OCI-LY7 (cell line): ENCODE results near the gene ZNF324B. TPM values are rescaled to one million over a fixed set of nuclear protein-coding genes. Genes with fewer than 3 reads are reported as not detected.
"Not testable (repeated sequence)": the region's sequence is repeated elsewhere in the genome, so short reads cannot be mapped to it uniquely, and the experiment has no call there.

Experiments used
- BruUV-seq: library from RNA; stranded (reverse); fragments of 400-500 nt; replicated peaks from 2 replicates; lab custom pipeline; 2021; lab: Mats Ljungman, UMichigan
- CTCF ChIA-PET: fragments of 300-600 bp; sonication (Branson Sonifier 250); formaldehyde crosslinking; loops from one replicate; lab custom pipeline; 2022; ENCODE audit warnings: antibody characterized with exemption; ENCODE audit not compliant: unreplicated experiment; lab: Charles Lee
- POLR2A ChIA-PET: fragments of 300-600 bp; sonication (Branson Sonifier 250); formaldehyde crosslinking; loops from one replicate; lab custom pipeline; 2022; ENCODE audit warnings: antibody characterized with exemption; lab: Charles Lee
- DNase-seq: peaks from one replicate; pipeline ENCODE4 v3.0.0-alpha.2; 2015; ENCODE audit warnings: low spot score
- H2AFZ ChIP-seq: fragments of 200-600 bp; sonication (generic), shearing (Covaris generic); 2 replicates; pipeline ENCODE4 v1.6.1; 2014; ENCODE audit warnings: mild to moderate bottlenecking, antibody characterized with exemption, low read length, moderate library complexity
- H3K27ac ChIP-seq: fragments of 200-600 bp; sonication (generic); 2 replicates; pipeline ENCODE4 v1.5.1; 2014; ENCODE audit warnings: mixed run types, low read depth, mild to moderate bottlenecking, moderate library complexity, low read length, inconsistent platforms; ENCODE audit not compliant: poor library complexity, severe bottlenecking
- H3K36me3 ChIP-seq: fragments of 200-600 bp; sonication (generic); 2 replicates; pipeline ENCODE4 v1.6.1; 2014; ENCODE audit warnings: mild to moderate bottlenecking, antibody characterized with exemption, low read length, moderate library complexity, mixed read lengths; ENCODE audit not compliant: insufficient read depth
- H3K4me1 ChIP-seq: fragments of 200-600 bp; sonication (generic); 2 replicates; pipeline ENCODE4 v1.5.1; 2014; ENCODE audit warnings: mild to moderate bottlenecking, low read length; ENCODE audit not compliant: insufficient read depth, poor library complexity, severe bottlenecking
- H3K4me2 ChIP-seq: fragments of 200-600 bp; sonication (generic); 2 replicates; pipeline ENCODE4 v1.6.1; 2014; ENCODE audit warnings: mild to moderate bottlenecking, low read length
- H3K4me3 ChIP-seq: fragments of 200-600 bp; sonication (generic); 2 replicates; pipeline ENCODE4 v1.5.1; 2014; ENCODE audit warnings: mild to moderate bottlenecking, low read depth, low read length; ENCODE audit not compliant: poor library complexity, severe bottlenecking
- H3K79me2 ChIP-seq: fragments of 200-600 bp; sonication (generic); 2 replicates; pipeline ENCODE4 v1.6.1; 2016; ENCODE audit warnings: low read depth, mild to moderate bottlenecking, low read length, moderate library complexity, mixed read lengths; ENCODE audit not compliant: insufficient read depth
- H3K9me2 ChIP-seq: fragments of 200-600 bp; sonication (generic); 2 replicates; pipeline ENCODE4 v1.6.1; 2016; ENCODE audit warnings: mild to moderate bottlenecking, low read length, mixed read lengths; ENCODE audit not compliant: insufficient read depth
- H3K9me3 ChIP-seq: fragments of 200-600 bp; sonication (generic); 2 replicates; pipeline ENCODE4 v1.6.1; 2014; ENCODE audit warnings: mild to moderate bottlenecking, mixed run types, low read length, mixed read lengths
- H4K20me1 ChIP-seq: fragments of 200-600 bp; sonication (generic); 2 replicates; pipeline ENCODE4 v1.6.1; 2014; ENCODE audit warnings: mild to moderate bottlenecking, antibody characterized with exemption, low read length, moderate library complexity, mixed read lengths; ENCODE audit not compliant: insufficient read depth
- EZH2phosphoT487 ChIP-seq: fragments of 200-600 bp; sonication (generic); IDR thresholded peaks from 2 replicates; pipeline ENCODE4 v1.6.1; 2018; ENCODE audit warnings: low read depth, borderline replicate concordance, mild to moderate bottlenecking, mixed run types, antibody characterized with exemption, low read length, moderate library complexity, mixed read lengths
- intact Hi-C: fragments of 100-400 bp; cut with micrococcal nuclease; formaldehyde crosslinking; loops from one replicate; pipeline ENCODE4 v1.10.0; 2022; ENCODE audit not compliant: unreplicated experiment
- total RNA-seq, 2 experiments: library from RNA; depleted of rRNA in 1 of 2; stranded (reverse); fragments of >200 nt in 1 of 2; shearing (Covaris generic) in 1 of 2; gene quantifications; 2 replicates each; pipeline ENCODE4 v1.2.3, GENCODE V29; 2014 to 2022
- TF ChIP-seq, protein P1 (sequence below): fragments of 200-600 bp; sonication (generic); conservative IDR thresholded peaks from 2 replicates; pipeline ENCODE4 v1.5.1; 2014; ENCODE audit warnings: mild to moderate bottlenecking, antibody characterized with exemption, low read length, moderate library complexity, mixed read lengths

Gene ZNF324B
- total RNA-seq, 2 experiments from 2014 or later: 13.8 to 14.5 TPM

DNA sequence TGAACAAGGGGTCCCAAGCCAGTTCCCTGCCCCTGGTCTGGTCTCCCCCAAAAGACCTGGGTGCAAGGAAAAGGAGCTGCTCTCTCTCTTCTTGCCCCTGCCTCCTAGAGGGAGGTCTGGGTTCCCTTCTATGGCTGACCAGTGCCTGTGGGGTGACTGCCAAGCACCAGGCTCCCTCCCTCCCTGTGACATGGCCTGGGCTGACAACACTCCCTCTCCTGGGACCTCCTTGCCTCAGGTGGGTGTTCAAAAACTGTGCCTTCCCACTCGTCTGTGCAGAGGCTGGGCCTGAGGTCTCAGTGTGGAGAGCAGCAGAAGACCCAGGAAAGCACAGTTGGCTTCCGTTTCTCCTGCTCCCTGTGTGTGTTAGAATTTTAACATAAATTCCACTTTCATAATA is 29.4 kb downstream of the ZNF324B start:
- H3K4me2 ChIP-seq: no peak overlapping the region
- CTCF ChIA-PET: no interaction called here
- POLR2A ChIA-PET: no interaction called here
- intact Hi-C loops: no loop called here
- H3K27ac ChIP-seq: no peak overlapping the region
- H3K9me2 ChIP-seq: no peaks in the 10 kb centered on the region
- H3K9me3 ChIP-seq: no peaks in the 10 kb centered on the region
- no peak for DNase-seq
- no peaks in the 10 kb centered on the region for H4K20me1 ChIP-seq
- H3K4me1 ChIP-seq: peaks cover 11% of the 10 kb centered on the region
- BruUV-seq: no TSS peak
- H2AFZ ChIP-seq: no peak overlapping the region
- no peak overlapping the region for H3K4me3 ChIP-seq
- no peaks in the 10 kb centered on the region for H3K36me3 ChIP-seq
- no peaks in the 10 kb centered on the region for H3K79me2 ChIP-seq
- no peak for TF ChIP-seq EZH2phosphoT487
- TF ChIP-seq, protein P1, sequence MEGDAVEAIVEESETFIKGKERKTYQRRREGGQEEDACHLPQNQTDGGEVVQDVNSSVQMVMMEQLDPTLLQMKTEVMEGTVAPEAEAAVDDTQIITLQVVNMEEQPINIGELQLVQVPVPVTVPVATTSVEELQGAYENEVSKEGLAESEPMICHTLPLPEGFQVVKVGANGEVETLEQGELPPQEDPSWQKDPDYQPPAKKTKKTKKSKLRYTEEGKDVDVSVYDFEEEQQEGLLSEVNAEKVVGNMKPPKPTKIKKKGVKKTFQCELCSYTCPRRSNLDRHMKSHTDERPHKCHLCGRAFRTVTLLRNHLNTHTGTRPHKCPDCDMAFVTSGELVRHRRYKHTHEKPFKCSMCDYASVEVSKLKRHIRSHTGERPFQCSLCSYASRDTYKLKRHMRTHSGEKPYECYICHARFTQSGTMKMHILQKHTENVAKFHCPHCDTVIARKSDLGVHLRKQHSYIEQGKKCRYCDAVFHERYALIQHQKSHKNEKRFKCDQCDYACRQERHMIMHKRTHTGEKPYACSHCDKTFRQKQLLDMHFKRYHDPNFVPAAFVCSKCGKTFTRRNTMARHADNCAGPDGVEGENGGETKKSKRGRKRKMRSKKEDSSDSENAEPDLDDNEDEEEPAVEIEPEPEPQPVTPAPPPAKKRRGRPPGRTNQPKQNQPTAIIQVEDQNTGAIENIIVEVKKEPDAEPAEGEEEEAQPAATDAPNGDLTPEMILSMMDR: no peak

DNA sequence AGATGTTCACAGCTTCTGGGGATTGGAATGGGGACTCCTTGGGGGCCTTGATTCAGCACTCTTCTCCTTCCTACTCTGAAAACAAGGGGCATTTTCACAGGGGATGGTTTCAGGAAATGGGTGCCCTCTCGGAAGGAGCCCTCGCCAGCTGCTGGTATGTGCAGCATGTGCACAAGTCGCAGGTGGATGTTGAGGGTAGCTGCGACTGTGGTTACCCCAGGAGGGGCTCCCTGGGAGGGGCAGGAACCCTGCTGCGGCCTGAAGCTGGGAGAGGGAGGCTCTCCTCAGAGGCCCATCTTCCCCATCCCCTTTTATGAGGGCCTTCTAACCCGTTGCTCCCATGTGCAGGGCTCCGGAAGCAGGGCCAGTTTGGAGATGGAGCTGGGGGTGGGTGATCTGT is 30.9 kb downstream of the ZNF324B start:
- Histone ChIP-seq H3K79me2 (no peaks in the 10 kb centered on the region), H3K4me2 (no peak overlapping the region), H3K36me3 (no peaks in the 10 kb centered on the region), H3K4me3 (no peak overlapping the region), H3K9me3 (no peaks in the 10 kb centered on the region), H2AFZ (no peak overlapping the region), H3K9me2 (no peaks in the 10 kb centered on the region), H3K27ac (no peak overlapping the region), H4K20me1 (no peaks in the 10 kb centered on the region), H3K4me1 (peaks cover under 1% of the 10 kb centered on the region)
- no peak for DNase-seq
- no peak for TF ChIP-seq EZH2phosphoT487
- TF ChIP-seq, protein P1: no peak
- intact Hi-C loops: no loop called here
- POLR2A ChIA-PET: no interaction called here
- BruUV-seq: no TSS peak
- CTCF ChIA-PET: interaction anchor here (0.7 kb wide), 1 partner anchor 168 kb away, joined by 3 read pairs; no protein-coding TSS in a partner anchor

DNA sequence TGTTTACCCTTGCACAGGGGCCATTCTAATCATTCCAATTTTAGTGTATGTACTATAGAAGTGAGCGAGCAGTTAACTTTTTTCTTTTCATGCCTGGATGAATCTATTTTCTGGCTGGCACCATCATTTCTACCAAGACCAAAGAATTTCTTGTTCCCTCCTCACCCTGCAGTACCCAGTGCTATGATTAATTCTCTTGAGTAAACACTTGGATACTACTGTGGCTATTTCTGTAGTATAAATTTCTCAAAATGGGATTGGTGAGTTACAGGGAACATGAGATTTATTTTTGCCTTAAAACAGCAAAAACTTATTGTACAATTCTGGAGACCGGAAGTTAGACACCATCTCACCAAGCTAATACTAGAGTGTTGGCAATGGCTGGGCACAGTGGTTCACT is 32.4 kb downstream of the ZNF324B start:
- H3K79me2 ChIP-seq: no peaks in the 10 kb centered on the region
- H3K36me3 ChIP-seq: no peaks in the 10 kb centered on the region
- H3K4me3 ChIP-seq: no peak overlapping the region
- no peaks in the 10 kb centered on the region for H3K4me1 ChIP-seq
- H3K9me2 ChIP-seq: no peaks in the 10 kb centered on the region
- H2AFZ ChIP-seq: no peak overlapping the region
- no peaks in the 10 kb centered on the region for H4K20me1 ChIP-seq
- ChIA-PET POLR2A (interaction anchor here (0.6 to 0.9 kb wide), 2 partner anchors 30 to 91 kb away, joined by 3 to 4 read pairs; no protein-coding TSS in a partner anchor), CTCF (no interaction called here)
- DNase-seq: no peak
- H3K4me2 ChIP-seq: no peak overlapping the region
- H3K9me3 ChIP-seq: no peaks in the 10 kb centered on the region
- no TSS peak for BruUV-seq
- no peak overlapping the region for H3K27ac ChIP-seq
- TF ChIP-seq EZH2phosphoT487: no peak
- TF ChIP-seq, protein P1: no peak
- intact Hi-C loops: no loop called here

DNA sequence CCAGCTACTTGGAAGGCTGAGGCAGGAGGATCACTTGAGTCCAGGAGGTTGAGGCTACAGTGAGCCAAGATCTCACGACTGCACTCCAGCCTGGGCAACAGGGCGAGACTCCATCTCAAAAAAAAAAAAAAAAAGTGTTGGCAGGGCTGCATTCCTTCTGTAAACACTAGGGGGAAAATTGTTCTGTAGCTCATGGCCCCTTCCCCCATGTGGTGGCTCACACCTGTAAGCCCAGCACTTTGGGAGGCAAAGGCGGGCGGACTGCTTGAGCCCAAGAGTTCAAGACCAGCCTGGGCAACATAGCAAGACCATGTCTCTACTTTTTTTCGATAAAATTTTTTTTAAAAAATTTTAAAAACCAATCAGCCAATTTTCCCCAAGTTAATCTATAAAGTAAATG is 32.9 kb downstream of the ZNF324B start:
- intact Hi-C loops, DNase-seq, H3K4me1 ChIP-seq, CTCF ChIA-PET, H4K20me1 ChIP-seq, H3K4me2 ChIP-seq, H3K27ac ChIP-seq, H3K36me3 ChIP-seq, H3K9me3 ChIP-seq, H3K4me3 ChIP-seq, BruUV-seq, H3K79me2 ChIP-seq, H2AFZ ChIP-seq, H3K9me2 ChIP-seq: not testable (repeated sequence)
- POLR2A ChIA-PET: interaction anchor here (0.6 to 0.9 kb wide), 3 partner anchors 29 to 276 kb away, joined by 3 to 4 read pairs (median 4); no protein-coding TSS in a partner anchor
